GM19025 (cell line): ENCODE results near the gene CPN2.

ENCODE experiments used
- ATAC-seq: cut with Tn5 transposase; IDR thresholded peaks from one replicate; pipeline ENCODE4 v1.9.1; 2021; ENCODE audit warnings: mild to moderate bottlenecking, low read depth, moderate library complexity; ENCODE audit not compliant: unreplicated experiment

The CPN2 gene

DNA sequence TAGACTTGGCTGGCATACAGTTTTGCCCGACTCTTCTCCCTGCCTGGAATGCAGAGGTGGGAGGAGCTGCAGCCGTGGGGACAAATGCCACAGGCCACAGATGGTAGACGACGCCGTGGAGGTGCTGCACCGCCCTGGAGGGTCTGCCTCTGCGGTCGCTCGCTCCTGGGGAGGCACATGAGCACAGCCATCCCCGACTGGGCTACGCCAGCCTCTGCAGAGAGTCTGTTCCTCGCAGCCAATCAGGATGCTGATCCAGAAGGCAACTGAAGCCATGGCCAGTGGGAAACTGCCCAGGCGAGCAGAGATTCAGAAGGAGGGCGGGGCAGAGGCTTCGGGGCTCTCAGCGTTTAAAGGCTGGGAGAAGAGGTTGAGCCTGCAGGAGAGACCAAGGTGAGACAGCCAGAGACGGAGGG is 30.3 kb upstream of the CPN2 start:
- ATAC-seq: no peak

DNA sequence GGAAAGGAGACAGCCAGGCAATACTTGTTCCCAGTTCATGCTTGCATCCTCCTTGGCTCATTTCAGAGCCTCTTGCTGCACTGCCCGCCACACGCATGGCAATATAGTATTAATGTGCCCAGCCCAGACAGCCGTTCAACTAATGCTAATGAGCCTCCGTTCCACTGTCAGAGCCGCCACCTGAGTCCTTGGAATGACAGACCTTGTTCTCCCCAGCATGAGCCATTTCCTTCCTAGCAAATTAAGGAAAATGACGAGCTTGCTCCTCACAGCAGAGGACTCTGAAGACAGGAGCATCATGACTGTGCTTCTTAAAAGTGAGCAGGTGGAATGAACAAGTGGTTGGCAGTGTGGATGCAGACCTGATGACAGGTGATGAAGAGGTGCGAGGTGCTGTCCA is 29.2 kb upstream of the CPN2 start:
- no peak for ATAC-seq

DNA sequence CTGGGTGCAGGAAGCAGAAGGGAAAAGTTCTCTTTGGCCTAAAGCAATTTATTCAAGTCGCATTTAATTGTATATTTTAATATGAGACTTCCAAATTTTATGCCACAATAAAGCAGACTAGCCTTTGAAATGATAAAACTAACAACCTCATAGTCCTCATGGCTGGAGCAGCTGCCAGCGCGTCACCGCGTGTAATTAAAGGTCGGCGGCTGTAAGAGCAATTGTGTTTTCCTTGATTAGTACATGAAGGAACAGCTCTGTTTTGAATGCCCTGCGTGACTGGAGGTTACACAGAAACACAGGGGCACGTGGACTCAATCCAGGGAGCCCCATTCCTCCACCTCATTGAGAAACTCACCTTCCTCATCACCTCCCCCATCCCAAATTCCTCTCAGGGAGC is 28.5 kb upstream of the CPN2 start:
- ATAC-seq: no peak

DNA sequence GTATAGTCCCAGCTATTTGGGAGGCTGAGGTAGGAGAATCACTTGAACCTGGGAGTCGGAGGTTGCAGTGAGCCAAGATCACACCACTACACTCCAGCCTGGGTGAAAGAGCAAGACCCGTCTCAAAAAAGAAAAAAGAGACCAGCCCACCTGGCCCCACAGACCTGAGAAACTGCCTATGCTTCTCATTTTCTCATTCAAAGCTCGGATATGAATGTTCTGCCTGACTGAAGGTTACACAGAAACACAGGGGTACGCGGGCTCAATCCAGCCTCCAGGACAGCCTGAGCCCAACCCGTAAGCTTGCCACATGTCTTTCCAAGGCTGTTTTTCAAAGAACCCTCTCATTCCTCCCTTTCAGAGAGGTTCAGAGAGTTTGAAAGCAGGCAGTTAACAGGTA is 28.1 kb upstream of the CPN2 start:
- no peak for ATAC-seq

DNA sequence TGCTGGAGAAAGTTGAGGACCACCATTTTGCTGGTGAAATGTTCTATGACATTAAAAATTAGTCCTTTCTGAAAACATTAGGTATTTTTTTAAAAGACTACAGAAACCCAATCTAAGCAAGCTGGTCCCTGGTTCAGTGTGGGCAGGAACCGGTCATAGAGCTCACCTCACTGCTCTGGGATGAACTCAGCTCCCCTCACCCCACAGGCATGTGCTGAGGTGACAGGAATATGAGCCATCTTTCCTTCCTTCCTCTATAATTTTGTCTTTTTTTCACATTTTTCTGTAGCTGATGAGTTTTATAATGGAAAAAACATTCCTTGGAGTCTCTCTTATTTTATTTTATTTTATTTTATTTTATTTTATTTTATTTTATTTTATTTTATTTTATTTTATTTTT is 26.6 kb upstream of the CPN2 start:
- no peak for ATAC-seq

DNA sequence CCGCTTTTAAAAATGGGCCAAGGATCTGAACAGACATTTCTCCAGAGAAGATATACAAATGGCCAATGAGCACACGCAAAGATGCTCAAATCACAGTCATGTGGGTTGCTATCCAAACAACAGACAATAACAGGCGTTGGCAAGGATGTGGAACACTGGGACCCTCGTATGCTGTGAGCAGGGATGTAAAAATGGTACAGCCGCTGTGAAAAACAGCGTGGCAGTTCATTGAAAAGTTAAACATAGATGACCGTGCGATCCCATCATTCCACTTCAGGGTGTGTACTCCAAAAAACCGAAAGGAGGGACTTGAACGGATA is 25.1 kb upstream of the CPN2 start:
- no peak for ATAC-seq

DNA sequence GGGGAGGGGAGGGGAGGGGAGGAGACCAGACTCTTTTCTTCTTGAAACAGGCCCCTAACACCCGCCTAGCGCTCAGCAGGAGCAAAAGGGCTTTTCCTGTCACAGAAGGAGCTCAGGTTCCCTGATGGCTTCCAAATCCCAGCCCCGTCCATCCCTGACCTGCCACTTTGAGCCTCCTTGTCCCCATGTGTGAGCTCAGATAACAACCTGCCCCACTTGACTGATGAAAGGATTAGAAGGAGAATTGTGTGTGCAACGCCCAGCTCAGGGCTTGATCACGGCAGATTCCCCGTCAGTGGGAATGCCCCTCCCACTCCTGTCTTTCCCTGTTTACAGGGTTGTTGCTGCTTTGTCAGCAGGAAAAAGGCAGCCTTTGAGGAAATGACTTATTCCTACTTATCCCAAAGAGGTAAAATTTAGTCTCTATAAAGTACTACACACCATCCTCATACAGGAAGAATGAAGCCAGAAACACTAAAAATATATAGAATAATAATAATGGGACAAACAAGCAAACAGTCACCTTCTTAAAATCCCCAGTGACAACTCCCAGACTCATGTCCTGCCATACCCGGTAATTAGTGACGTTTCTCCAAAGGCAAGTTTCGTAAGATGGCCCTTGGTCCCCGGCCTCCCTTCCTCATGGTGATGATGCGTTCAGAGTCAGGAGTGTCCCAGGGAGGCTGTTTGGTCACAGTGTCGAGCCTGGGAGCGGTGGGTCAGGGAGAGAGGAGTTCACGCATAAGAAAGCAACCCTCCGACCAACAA is 24.5 kb upstream of the CPN2 start:
- ATAC-seq: no peak

DNA sequence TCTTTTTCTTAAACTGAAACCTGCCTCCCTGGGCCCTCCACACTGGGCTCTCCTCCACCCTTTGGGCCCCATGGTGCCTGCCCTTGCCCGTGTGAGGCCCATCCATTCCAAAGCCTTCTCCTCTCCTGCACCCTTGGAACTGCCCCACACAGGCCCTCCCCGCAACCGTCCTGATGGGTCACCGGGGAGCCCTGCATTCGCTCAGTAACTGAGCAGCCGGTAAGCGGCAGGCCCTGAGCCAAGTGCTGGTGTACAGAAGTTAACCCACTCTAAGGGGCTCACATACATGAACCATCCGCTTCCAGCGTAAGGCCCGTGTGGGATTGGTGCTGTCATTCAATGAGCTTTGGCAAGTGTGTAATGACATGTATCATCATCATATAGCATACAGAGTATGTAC is 23.8 kb upstream of the CPN2 start:
- ATAC-seq: no peak

DNA sequence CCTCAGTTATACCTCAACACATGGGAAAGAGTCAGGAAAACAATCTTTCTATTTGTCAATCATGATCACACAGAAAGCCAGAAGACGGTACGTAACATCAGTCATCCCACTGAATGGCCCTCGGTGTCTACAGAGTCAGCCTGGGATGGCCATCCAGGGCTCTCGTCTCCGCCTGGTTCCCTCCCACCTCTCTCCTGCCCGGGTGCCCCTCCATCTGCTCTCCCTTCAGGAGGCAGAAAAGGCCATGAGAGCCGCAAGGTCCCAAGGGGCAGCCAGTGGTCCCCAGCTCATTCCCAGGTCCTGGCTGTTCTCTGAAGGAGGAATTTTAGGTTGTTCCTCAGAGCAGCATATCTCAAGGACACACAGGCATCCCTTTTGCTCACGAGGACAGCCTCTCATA is 22.8 kb upstream of the CPN2 start:
- ATAC-seq: no peak

DNA sequence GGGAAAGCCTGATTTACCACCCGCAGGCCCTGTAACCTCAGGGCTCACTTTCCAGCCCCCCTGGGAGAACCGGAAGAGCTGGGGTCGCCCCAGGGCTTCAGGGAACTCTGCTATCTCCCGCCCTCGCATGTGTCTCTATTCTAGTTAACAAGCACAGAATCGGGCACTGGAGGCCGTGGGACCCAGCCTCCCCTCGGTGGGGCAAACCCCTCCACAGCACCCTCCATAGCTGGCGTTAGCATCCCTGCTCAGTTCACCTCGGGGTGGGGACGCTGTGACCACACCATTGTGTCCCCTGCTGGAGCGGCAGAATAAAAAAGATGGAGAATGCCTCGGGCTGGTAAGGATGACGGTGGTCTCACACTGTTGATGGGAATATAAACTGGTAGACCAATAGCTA is 21.9 kb upstream of the CPN2 start:
- ATAC-seq: no peak

DNA sequence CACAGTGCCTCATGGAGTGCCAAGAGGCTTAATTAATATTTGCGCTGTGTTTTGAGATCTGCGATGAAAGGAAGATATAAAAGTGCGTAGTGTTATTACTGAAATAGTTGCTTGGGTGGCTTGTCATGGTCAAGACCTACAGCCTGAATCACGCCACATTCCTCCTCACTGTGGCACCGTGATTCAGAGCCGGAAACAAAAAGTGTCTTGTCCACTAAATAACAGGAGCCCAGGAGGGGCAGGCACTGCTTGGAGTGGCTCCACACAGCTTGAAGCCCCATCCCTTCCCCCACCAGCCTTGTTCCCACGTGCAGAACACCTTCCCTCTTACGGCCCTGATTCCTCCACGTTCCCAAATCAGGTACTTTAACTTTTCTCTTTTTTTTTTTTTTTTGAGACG is 19.6 kb upstream of the CPN2 start:
- ATAC-seq: no peak

DNA sequence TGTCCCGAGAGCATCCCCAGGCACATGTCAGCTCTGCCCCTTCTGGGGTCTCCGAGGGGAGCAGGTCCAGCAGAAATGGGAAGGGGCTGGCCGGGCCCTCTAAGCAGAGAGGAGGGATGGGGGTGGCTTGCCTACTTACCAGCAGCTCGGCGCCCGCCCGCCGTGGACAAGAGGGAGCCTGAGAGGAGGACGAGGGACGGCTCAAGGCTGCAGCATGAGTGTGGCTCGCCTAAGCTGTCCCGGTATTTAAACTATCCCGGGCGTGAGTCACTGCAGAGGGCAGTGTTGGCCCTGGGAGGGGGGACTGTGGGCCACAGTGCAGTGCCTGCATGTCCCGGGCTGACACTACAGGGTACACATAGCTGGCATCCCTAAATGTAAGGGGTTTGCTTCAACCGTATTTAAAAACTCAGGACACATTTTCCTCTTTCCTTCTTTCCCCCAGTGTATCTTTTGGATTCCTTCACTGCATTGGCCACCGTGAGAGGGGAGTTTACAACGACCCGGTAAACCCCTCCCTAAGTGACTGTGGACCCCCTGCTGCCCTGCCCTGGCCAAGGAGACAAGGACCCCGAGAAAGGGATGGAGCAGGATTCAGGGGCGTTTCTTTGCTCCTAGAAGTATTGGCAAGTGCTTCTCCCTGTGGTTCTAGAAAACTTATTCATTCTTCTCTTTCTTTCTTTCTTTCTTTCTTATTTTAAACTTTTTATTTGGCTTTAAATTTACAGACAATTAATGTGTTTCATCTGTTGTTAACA is 18.6 kb upstream of the CPN2 start, which contains the start of gene LRRC15:
Gene LRRC15 (minus strand): TSS at position 222 of the 758 bp plus-strand sequence. CDS start 8,700 bp downstream, outside the sequence.
- ATAC-seq: no peak

DNA sequence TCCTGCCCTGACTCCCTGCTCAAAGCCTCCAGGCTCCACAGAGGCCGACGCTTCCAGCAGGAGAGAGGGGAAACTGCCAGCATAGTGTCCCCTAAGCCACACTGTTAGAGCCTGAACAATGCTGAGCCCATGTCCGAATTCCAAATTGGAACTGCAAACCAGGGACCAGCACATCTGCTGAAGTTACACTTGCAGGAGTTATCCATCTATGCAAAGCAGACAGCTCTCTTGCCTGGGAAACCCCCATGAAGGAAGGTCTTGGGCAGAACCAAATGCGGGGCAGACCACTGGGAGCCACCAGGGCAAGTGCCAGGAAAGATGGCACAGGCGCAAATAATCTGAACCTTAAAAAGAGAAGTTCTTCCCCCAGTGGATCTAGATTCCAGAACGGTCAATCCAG is 17.8 kb upstream of the CPN2 start:
- no peak for ATAC-seq

DNA sequence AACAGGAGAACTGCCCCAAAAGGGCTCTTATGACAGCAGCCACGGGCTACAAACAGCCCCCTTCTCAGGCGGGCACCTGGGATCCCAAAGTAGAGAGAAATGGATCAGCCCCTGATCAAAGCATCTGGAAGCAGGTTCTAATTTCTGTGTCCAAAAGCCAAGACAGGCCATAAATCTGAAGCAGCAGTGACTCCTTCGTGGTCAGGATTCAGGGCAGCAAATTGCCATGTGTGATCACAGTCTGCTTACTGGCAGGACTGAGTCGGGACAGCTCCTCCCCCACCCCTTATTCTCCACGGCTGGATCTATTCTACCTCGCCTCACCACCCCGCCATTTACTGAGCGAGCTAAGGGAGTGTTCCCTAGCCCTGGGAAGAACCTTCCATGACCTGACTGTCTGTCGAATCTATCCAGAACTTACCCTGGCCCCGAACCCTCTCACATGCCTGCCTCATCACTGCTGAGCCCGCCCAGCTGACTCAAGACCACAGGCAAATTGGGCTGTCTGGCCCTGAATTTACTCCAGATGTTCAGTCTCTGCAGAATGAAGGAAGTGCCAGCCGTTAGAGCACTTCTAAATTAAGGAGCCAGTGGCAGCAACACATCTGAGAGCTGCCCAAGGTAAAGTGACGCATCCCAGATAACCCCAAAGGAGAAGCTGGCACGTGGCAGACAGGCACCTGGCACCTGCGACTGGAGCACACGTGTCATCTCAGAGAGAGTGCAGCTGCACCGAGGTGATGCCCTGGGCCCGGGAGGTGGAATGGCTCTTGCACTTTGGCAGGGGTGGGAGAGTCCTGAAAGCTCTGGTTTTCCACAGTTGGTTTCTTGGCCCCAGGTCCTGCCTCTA is 17.1 kb upstream of the CPN2 start:
- no peak for ATAC-seq

DNA sequence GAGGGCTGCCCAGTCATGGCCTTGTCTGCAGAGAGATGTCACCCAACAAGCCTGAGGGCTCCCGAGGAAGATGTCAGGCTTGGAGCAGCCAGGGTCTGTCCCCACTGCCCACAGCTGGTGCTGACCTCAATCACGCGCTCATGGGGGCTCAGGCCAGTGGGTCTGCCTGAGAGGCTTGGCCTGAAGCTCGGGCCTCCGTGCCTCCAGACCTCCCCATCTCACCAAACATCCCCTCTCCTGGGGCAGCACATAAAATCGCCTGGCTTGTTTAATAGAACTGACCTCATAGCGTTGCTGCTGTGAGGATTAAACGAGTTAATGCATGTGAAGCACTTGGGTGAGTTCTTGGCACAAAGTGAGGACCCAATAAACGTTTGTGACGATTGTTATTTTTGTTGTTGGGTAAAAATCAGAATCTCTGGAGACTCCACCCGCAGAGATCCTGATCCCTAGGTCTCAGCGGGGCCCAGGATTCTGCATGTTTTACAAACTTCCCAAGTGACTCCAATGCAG is 14.9 kb upstream of the CPN2 start:
- ATAC-seq: no peak

DNA sequence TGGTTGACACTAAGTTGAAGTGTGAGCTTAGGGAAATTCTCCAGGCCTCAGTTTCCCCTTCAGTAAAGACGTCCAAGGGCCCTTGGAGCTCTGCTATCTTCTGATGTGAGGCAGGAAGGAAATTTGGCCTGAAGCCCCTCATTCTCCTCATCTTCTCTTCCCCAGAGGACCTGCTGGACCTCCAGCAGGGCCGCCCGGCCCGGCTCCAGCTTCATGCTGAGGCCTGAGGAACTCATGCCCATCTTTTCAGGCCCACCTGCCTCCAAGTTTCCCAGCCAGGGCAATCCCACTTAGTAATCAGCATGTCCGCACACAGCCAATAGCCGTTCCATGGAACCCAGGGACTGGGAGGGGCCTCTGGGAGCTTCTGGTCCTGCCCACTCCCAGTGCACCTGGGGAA is 14.4 kb upstream of the CPN2 start:
- no peak for ATAC-seq

DNA sequence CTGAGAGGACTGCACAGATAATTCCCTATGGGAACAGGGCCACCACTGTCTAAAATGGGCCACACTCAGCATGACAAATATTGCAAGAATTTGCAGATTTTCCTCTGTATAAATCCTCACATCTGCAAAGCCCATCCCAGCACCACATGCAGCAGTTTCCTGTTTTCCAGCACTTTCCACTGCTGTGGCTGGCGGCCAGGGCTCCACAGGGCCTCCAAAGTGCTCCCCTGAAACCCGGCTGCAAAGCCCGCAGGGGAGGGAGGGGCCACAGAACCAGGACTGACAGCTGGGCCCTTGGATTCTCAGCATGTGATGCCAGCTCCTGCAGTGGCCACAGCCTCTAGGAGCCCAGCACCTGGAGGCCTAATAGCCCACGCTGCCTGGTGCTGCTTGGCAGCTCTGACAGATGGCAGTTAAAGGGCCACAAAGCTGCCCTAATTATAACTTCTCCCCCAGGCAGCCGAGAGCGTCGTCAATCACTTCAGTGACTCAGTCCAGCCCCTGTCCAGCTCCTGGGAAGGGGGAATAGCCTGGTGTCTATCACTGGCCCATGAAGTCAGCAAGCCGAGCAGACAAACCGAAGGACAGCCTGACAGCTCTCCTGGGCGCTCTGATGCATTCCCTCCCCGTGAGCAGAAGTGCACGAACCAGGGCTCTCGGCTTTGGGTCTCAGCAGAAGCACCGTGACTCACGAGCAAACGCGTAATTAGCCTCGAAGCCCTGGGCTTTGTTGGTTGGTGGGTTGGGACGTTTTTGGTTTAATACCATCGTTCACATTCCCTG is 13.7 kb upstream of the CPN2 start:
- no peak for ATAC-seq

DNA sequence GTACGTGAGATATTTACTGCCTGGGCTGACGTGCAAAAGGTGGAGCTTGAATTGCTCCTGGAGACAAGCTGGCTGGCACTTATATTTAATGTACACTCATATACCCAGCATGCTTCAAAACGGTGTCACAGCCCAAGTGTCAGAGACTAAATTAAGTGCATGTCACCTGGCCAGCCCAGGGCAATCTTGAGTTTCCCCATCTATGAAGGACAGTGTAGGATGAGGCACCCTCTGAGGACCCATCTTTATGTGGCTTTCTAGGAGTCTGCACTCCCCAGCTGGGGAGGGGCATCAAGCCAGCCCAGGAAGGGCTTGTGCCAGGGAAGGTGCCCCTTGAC is 13.2 kb upstream of the CPN2 start:
- no peak for ATAC-seq

DNA sequence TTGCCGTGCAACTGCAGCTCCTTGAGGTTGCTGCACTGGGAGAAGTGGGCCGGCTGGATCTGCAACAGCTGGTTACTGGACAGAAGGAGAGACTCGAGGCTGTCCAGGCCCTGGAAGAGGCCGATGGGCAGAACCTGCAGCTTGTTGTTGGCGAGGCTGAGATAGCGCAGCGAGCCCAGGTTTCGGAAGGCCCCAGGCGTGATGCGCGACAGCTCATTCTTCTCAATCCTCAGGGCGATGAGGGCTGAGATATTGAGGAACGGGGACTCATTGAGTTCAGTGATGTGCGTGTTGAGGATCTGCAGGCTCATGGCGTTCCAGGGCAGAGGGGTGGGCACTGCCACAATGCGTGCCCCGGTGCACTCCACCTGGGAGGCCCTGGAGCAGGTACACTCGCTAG is 9.4 kb upstream of the CPN2 start:
- ATAC-seq: no peak

DNA sequence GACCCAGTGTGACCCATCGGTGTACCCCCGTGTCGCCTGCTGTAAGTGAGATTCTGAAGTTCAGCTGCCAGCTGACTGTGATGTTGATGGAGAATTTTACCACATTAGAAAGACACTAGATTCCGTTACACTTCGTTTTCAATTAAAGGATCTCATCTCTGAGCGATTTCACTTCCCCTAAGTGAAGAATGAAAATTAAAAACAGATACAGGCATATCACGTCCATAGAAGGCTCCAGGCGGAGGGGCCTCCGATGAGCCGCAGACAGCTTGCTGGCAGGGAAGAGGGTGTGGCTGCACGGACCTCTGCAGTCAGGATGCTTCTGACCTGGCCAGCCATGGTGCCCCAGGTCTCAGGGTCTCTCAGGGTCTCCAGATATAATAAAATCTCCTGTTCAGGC is 6.6 kb upstream of the CPN2 start:
- no peak for ATAC-seq
